GM18867 (cell line): ENCODE results near the gene TMEFF2.

Experiments
- ATAC-seq: cut with Tn5 transposase; IDR thresholded peaks from one replicate; pipeline ENCODE4 v1.9.1; 2021; ENCODE audit warnings: mild to moderate bottlenecking, moderate library complexity; ENCODE audit not compliant: unreplicated experiment

TMEFF2 gene

DNA sequence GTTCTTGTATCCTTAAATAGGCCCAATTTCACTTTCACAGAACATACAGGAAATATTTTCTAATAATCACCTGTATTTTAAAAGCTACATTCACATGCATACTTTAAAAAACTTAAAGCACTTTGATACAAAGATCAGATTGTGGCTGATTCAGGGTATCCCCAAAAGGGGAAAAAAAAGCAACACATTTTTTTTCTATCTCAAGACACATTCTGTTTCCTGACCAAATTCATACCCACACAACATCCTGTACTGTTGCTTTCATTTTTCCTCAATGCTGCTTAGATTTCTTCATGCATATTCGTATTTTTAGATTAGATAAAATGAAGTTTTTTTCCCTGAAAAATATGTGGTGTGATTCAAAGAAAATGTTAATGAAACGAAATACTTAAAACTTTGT lies 122.5 kb downstream of the TMEFF2 start:
- ATAC-seq, result peak; percentile 37

- no peak for ATAC-seq
These were observed 124.6 kb downstream of the TMEFF2 start for GRCh38 chr2:192070099-192070498.

DNA sequence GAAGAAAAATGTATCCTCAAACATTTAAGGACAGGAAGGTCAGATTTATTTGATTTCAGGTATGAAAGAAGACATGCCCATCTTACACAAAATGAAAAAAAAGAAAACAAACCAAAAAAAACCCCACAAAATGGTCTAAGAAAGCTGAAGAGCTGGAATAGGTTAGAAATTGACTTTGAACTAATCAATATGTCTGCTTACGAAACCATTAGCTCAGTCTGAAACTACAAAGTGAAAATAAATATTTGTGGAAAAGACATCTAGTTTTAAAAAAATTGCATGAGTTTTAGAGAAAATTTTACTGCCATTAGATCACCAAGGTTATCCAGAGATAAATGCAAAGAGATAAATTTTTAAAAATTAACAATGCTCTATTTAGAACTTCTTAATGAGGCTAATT lies 125.3 kb downstream of the TMEFF2 start:
- no peak for ATAC-seq

DNA sequence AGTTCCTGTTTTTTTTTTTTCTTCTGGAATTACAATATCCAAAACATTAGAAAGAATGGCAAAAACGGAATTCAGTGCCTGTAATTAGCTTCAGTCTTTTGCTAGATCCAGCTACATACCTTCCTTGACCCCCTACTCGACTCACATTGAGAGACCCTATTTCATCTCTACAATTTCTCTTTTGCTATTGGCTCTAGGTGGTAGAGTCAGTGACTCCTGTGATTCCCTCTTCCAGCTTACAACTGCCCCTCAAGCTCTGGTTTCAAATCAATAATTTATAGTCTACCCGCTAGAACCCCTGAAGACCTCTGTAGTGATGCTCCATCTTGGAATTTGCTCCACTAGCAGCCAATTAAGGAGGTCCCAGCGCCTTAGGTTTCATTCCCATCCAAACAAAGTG lies 125.8 kb downstream of the TMEFF2 start:
- ATAC-seq, result no peak

- ATAC-seq, result no peak
These were observed 127.1 kb downstream of the TMEFF2 start for GRCh38 chr2:192067631-192068030.

DNA sequence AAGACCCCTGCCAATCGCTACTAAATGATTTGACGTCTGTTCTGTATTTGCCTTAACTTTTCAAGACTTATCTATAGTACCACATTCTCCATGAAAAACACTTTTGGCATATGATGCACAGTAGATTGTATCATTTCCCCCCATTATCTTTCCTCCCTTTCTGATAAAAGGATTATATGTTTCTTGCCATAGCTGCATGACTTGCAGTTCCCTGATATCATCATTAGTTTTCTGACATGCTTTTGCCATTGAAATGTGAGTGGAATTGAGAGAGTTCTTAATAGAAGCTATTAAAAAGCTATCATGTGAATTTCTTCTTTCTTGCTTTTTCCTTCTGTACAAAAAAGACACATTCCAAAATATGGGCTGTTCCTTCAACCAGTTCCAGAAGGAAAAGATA lies 130.3 kb downstream of the TMEFF2 start:
- ATAC-seq, result no peak

- ATAC-seq, result peak; percentile 88
These were observed 134.6 kb downstream of the TMEFF2 start for GRCh38 chr2:192060161-192060560.

DNA sequence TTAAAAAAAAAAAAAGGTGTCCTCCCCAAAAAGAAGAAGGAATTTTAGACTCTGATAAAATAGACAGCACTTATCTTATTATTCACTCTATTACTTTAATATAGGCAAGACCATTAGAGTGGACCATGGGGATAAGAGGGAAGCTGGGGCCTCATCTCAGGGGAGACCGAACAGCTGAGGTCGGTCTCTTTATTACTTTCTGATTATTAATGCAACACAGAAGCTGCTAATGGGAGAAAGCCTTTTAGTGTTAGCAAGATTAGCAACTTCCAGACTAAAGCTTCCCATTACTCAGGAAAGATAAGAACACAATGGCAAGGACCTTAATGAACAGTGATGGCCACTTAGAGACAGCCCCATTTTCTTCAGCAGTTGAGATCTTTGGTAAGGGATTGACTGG lies 135.5 kb downstream of the TMEFF2 start:
- ATAC-seq, result no peak

- no peak for ATAC-seq
These were observed 140.8 kb downstream of the TMEFF2 start for GRCh38 chr2:192053921-192054320.

DNA sequence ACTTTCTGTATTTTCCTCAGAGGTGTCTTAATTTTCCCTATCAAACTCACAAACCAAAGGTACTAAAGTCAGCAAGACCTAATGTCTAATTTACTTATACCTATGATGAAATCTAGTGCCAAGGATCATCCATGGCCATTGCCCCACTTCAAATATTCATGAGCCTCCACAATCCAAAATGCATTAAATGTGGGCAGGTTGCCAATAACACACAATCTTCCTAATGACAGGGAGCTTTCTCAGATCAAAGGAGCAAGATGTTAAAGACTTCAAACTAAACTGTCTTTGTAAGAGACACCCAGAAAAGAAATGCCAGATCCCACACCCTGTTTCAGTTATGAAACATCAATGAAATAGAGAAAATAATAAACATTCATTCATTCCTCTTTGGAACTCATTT lies 143.2 kb downstream of the TMEFF2 start:
- ATAC-seq, result no peak

DNA sequence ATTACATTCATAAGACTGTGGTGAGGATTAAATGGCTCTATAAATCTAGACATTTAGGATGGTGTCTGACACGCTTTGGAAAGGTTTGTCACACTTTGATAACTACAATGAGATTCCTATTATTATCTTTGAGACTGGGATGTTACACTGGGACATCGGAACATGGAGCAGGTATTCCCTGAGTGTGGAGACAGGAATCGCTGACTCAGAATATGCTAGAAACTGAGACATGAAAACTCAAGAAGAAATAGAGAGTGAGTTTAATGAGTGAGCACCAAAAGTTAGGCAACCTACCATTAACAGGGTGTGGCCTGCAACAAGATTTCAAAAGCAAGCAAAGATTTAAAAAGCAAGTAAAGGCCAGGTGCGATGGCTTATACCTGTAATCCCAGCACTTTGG lies 145.4 kb downstream of the TMEFF2 start:
- no peak for ATAC-seq

- no peak for ATAC-seq
These were observed 147.2 kb downstream of the TMEFF2 start for GRCh38 chr2:192047315-192048107.

- ATAC-seq, result no peak
These were observed 150.2 kb downstream of the TMEFF2 start for GRCh38 chr2:192044496-192044895.

DNA sequence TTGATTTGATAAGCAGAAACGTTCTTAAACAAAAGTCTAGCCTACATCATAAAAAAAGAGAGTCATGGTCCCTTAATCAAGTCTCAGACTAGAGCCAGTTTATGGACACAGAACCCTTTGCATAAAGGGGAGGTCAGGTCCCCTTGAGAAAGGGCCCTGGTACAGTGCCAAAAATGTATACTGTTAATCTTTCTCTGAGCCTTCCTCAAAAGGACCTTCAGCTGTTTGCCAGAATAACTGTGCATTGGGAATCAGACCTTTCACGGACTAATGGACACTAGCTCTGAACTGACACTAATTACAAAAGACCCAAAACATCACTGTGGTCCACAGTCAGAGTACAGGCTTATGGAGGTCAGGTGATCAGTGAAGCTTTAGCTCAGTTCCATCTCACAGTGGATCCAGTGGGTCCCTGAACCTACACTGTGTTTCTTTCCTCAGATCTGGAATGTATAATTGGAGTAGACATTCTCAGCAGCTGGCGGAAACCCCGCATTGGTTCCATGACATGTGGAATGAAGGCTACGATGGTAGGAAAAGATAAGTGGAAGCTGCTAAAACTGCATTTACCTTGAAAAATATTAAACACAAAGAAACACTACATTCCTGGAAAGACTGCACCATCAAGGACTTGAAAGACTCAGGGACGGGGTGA lies 151.4 kb downstream of the TMEFF2 start:
- no peak for ATAC-seq

GRCh38 chr2:192042126-192042525 lies 152.6 kb downstream of the TMEFF2 start:
- no peak for ATAC-seq

DNA sequence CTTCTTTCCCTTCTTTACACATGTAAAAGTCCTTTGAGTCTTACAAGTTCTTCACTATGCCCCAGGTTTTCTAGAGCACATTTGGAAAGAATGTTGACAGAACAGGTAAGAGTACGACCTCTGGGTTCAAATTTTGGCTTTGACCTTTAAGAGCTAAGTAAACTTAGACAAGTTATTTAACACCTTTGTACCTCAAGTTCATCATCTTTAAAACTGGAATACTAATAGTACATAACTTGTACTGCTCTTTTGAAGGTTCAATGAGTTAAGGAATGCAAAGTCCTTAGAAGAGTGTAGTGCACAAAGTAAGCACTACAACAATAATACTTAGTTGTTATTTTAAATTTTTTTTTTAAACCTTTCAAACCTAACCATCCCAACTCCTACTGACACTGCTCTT lies 156.6 kb downstream of the TMEFF2 start:
- no peak for ATAC-seq

- no peak for ATAC-seq
These were observed 158.8 kb downstream of the TMEFF2 start for GRCh38 chr2:192035731-192036442.

- ATAC-seq, result no peak
These were observed 163.9 kb downstream of the TMEFF2 start for GRCh38 chr2:192030856-192031255.

GRCh38 chr2:192030289-192030688 lies 164.4 kb downstream of the TMEFF2 start:
- ATAC-seq, result peak; percentile 81

DNA sequence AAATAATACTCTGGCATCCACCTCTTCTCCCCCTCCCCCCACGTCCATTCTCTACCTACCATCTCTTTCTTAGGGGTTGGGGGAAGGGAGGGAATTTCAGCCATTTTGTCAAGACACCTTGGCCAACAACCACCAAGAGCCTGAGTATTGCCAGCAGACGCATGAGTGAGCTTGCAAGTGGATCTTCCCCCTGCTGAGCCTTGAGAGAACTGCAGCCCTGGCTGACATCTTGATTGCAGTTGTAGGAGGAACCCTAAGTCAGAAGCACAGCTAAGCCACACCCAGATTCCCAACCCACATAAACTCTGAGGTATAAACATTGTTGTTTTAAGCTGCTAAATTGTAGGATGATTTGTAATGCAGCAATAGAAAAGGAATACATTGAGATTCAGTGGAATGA lies 165.6 kb downstream of the TMEFF2 start:
- ATAC-seq, result peak; percentile 62

GRCh38 chr2:192026825-192027120 lies 168.0 kb downstream of the TMEFF2 start:
- no peak for ATAC-seq
